Measurements from ENCODE around the gene ACTL8.

Gene ACTL8

DNA sequence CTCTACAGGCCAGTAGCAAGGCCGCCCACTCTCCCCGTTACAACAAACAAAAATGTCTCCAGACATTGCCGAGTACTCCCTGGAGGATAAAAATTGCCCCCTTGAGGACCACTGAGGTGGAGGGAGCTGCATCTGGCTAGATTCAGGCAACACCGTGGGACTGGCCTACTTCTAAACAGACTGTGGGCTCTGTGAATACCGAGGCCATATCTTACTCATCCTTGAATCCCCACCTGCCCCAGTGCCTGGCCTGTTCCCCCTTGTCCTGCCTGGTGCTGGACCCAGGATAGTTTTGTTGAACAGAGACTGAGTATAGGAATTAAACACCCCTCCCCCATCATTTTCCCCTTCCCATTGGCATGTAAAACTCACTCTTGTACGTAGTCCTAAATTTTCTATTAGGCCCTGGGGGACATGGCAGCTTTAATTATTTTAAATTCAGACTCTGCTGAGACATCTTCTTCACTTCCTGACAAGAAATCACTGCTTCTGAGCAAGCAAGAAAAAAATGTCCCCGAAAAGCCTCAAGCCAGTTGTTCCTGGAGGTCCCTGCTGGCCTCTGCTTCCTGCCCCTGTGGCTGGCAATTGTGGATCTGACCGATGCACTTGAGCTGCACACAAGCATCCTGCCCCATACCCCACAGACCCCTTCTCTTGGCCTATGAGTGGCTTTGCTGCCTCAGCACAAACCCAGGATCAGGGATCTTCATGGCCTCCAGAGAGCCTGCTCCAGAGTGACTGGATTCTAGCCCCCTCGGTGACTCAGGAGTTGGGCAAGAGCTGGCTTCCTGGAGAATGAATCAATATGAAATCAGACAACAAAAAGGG is 111.0 kb downstream of the ACTL8 start:
- Histone ChIP-seq H3K4me3 (replicated peaks; ENCODE audit: insufficient read depth, low read length) (no peak overlapping the region), H3K27ac (replicated peaks) (no peak overlapping the region), H3K27me3 (ENCODE audit: insufficient read depth, poor library complexity, severe bottlenecking) (no peaks in the 10 kb centered on the region)
- no peak for DNase-seq (ENCODE audit: low read depth in 1 of 2, low spot score in 1 of 2)
- TF ChIP-seq REST (IDR thresholded peaks at IDR 0.05; ENCODE audit: insufficient replicate concordance, low read depth) (no peak), SPI1 (IDR thresholded peaks at IDR 0.05; ENCODE audit: borderline replicate concordance, low read depth) (no peak), GABPA (IDR thresholded peaks at IDR 0.05; ENCODE audit: low read depth) (no peak), CTCF (IDR thresholded peaks at IDR 0.05; ENCODE audit: insufficient read depth, low read length) (no peak), POLR2AphosphoS5 (IDR thresholded peaks at IDR 0.05; ENCODE audit: low read depth) (no peak)

DNA sequence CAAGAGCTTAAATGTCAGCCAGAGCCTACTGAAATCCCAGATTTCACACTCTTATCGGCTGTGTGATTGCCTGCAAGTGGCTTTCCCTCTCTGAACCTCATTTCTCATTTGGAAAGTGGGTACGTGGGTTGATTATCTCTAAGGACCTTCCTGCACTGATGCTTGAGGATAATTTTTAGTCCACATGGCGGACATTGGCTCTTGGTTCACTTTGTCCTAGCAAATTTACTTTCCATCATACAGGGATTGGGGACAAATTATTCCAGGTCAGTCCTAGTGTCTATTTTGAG is 111.6 kb downstream of the ACTL8 start:
- no peak overlapping the region for H3K27ac ChIP-seq (replicated peaks)
- TF ChIP-seq CTCF (IDR thresholded peaks at IDR 0.05; ENCODE audit: insufficient read depth, low read length) (no peak), GABPA (IDR thresholded peaks at IDR 0.05; ENCODE audit: low read depth) (no peak), REST (IDR thresholded peaks at IDR 0.05; ENCODE audit: insufficient replicate concordance, low read depth) (no peak), SPI1 (IDR thresholded peaks at IDR 0.05; ENCODE audit: borderline replicate concordance, low read depth) (no peak), POLR2AphosphoS5 (IDR thresholded peaks at IDR 0.05; ENCODE audit: low read depth) (no peak)
- DNase-seq (ENCODE audit: low read depth in 1 of 2, low spot score in 1 of 2) = no peak
- H3K4me3 ChIP-seq (replicated peaks; ENCODE audit: insufficient read depth, low read length) = no peak overlapping the region
- no peaks in the 10 kb centered on the region for H3K27me3 ChIP-seq (ENCODE audit: insufficient read depth, poor library complexity, severe bottlenecking)

DNA sequence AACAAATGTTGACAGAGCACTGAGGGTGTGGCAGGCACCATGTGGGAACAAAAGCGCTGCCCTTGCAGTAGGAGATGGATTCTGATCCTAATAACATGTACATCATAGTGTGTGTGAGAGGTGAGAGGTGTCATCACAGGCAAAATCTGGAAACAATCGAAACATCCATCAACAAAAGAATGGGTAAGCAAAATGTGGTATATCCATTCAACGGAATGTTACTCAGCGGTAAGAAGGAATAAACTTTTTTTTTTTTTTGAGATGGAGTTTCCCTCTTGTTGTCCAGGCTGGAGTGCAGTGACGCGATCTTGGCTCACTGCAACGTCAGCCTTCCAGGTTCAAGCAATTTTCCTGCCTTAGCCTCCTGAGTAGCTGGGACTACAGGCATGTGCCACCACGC is 112.3 kb downstream of the ACTL8 start:
- Histone ChIP-seq H3K27me3 (ENCODE audit: insufficient read depth, poor library complexity, severe bottlenecking) (no peaks in the 10 kb centered on the region), H3K4me3 (replicated peaks; ENCODE audit: insufficient read depth, low read length) (no peak overlapping the region), H3K27ac (replicated peaks) (no peak overlapping the region)
- TF ChIP-seq GABPA (IDR thresholded peaks at IDR 0.05; ENCODE audit: low read depth) = no peak
- no peak for TF ChIP-seq CTCF (IDR thresholded peaks at IDR 0.05; ENCODE audit: insufficient read depth, low read length)
- TF ChIP-seq REST (IDR thresholded peaks at IDR 0.05; ENCODE audit: insufficient replicate concordance, low read depth) = no peak
- TF ChIP-seq SPI1 (IDR thresholded peaks at IDR 0.05; ENCODE audit: borderline replicate concordance, low read depth) = no peak
- no peak for TF ChIP-seq POLR2AphosphoS5 (IDR thresholded peaks at IDR 0.05; ENCODE audit: low read depth)
- no peak for DNase-seq (ENCODE audit: low read depth in 1 of 2, low spot score in 1 of 2)
